Activated CD4-positive, CD25-positive, alpha-beta regulatory T cell treated with anti-CD3 and anti-CD28 coated beads, Interleukin-2, amount 50 U/mL, for 24 hours (primary cell): Measurements from ENCODE around the gene CEP164.
"Not testable (repeated sequence)": the region's sequence is repeated elsewhere in the genome, so short reads cannot be mapped to it uniquely, and the experiment has no call there.

Source experiments
- ATAC-seq, 2 donors: fragments of 150-1000 bp; cut with Tn5 transposase; one replicate each; pipeline ENCODE4 v1.10.0; 2021; ENCODE audit warnings: mild to moderate bottlenecking in 1 of 2, moderate library complexity in 1 of 2

CEP164 gene

DNA sequence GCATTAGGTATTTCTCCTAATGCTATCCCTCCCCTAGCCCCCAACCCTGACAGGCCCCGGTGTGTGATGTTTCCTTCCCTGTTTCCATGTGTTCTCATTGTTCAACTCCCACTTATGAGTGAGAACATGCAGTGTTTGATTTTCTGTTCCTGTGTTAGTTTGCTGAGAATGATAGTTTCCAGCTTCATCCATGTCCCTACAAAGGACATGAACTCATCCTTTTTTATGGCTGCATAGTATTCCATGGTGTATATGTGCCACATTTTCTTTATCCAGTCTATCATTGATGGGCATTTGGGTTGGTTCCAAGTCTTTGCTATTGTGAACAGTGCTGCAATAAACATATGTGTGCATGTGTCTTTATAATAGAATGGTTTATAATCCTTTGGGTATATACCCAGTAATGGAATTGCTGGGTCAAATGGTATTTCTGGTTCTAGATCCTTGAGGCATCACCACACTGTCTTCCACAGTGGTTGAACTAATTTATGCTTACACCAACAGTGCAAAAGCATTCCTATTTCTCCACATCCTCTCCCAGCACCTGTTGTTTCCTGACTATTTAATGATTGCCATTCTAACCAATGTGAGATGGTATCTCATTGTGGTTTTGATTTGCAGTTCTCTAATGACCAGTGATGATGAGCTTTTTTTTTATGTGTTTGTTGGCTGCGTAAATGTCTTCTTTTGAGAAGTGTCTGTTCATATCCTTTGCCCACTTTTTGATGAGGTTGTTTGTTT lies 71.6 kb downstream of the CEP164 start:
- ATAC-seq, result not testable (repeated sequence)

GRCh38 chr11:117405898-117406297 lies 78.2 kb downstream of the CEP164 start:
- not testable (repeated sequence) for ATAC-seq

DNA sequence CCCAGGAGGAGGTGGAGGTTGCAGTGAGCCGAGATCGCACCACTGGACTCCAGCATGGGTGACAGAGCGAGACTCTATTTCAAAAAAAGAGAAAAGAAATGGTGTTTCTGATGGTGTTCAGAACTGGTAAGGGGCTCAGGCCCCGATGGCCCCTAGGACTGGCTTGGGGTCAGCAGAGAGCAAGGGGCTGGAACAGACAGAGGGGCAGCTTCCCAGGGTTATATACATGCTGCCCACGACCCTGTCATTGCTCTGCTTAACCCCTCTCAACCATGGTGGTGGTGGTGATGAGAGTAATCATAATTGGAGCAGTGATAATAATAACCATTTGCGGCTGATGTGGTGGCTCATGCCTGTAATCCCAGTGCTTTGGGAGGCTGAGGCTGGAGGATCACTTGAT lies 79.4 kb downstream of the CEP164 start:
- no peak for ATAC-seq

DNA sequence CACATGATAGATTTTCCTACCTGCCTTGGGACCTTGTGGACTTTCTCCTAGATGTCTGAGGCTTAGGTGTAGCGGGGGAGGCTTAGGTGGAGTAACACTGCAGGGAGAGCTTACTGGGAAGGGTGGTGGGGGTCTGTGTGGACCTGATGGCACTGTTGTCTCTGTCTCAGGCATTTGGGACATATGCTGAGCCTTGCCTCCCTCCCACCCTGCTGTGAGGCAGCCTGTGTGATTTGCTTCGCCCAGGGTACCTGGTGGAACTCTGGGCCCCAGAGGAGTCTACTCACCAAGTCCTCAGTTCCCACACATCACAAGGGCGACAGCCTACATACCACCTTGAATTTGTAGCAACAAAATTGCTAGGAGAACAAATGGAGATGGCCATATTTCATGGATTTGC lies 80.7 kb downstream of the CEP164 start:
- no peak for ATAC-seq

DNA sequence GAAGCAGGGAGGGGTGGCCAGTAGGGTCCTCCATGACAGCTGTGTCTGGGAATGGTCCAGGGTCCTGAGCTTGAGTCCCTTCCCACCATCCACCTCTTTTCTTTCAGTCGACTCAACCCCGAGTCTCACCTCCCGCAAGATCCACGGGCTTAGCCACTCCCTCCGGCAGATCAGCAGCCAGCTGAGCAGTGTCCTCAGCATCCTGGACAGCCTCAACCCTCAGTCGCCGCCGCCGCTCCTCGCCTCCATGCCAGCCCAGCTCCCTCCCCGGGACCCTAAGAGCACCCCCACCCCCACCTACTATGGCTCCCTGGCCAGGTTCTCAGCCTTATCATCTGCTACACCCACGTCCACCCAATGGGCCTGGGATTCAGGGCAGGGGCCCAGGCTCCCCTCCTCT lies 81.9 kb downstream of the CEP164 start:
- ATAC-seq, result no peak

DNA sequence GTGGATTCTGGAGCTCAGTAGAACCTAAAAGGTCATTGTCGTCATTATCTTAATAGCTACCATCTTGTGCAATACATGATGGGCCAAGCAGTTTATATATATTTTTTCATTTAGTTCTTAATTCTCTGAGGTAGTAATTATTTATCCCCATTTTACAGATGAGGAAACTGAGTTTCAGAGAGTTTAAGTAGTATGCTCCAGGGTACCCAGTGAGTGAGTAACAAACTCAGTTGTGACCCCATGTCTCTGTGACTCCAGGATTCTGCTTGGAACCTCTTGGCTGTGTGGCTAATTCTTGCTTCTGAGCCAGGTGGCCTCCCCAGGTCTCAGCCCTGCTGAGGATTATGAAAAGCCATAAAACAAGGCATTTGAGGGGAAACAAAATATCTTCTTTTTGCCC lies 82.6 kb downstream of the CEP164 start:
- ATAC-seq, result no peak

DNA sequence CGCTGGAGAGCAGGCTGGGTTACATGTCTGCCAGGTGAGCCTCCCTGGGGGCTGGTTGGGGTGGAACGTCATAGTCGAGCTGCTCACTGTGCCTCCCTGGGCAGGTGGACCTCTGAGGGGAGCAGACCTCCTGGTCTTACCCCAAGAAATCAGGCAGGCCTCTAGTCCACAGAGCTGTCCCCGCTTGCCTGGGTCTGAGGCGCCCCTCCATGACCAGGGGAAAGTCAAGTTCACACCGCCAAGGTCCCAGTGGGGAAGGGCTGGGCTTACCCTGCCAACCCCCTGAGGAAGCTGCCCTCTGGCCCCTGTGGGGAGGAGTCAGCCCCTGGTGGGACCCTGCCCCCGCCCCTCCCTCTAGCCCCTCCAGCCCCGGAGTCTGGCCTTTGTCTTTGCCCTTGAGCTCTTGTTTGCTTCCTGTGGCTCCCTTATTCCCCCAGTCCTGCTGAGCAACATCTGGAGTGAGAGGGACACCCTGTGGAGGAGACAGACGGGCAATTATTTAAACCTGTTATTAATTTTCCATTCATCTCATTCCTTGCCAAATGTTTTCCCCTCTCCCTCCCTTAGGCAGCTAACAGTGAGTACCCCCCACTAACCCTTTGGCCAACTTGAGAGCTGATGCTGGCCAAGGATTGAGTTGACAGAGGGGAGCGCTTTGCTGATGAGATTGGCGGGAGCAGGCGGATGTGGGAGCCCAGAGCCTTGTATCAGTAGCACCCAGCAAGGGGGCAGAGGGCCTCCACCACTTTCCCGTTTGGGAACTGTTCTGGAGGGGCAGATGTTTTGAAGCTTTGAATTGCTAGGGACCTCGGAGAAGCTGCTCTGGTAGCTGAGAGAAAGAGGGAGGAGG lies 83.4 kb downstream of the CEP164 start:
- ATAC-seq, result no peak

GRCh38 chr11:117411736-117412135 lies 84.1 kb downstream of the CEP164 start:
- no peak for ATAC-seq

- ATAC-seq, result no peak
Measured at GRCh38 chr11:117412176-117412575, 84.5 kb downstream of the CEP164 start.

DNA sequence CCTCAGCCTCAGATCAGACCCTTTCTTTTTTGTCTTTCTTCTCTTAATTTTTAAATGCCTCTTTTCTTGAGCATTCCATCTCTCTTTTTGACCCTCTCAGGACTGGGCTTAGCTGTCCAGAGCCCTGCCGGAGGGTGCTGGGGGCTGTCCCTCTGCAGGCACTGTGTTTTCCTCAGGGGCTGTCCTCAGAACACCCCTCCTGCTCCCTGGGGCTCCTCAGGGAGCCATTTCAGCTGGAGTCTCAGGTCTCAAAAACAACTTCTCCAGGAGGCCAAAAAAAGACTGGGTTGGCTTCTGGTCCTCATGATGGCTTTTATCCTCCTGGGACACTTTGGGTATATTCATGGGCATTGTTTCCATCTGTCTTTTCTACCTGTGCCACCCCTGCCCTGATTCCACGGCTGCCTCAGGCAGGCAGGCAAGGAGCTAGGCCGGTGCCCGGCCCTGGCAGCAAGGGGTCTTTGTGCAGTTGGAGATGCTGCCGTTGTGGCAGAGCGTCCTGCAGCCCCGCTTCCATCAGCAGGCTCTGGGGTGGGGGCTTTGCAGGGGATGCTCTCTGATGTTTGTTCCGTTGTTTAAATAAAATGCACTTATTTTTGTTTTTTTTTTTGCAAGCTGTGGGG lies 85.1 kb downstream of the CEP164 start:
- ATAC-seq, result no peak

- ATAC-seq, result no peak
Measured at GRCh38 chr11:117413616-117414015, 86.0 kb downstream of the CEP164 start.

DNA sequence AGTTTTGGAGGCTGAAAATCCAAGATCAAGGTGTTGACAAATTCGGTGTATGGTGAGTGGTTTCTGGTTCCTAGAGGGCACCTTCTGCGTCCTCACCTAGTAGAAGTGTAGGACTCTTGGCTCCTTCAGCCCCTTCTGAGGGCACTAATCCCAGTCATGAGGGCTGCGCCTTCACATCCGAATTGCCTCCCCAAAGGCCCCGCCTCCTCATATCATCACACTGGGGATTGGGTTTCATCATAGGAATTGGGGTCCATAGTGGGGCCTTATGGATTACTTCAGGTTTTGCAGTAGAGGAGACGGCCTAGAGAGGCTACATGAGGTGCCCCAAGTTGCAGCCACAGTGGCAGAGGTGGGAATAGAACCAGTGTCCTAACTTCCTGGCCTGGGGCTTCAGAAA lies 87.1 kb downstream of the CEP164 start:
- no peak for ATAC-seq

DNA sequence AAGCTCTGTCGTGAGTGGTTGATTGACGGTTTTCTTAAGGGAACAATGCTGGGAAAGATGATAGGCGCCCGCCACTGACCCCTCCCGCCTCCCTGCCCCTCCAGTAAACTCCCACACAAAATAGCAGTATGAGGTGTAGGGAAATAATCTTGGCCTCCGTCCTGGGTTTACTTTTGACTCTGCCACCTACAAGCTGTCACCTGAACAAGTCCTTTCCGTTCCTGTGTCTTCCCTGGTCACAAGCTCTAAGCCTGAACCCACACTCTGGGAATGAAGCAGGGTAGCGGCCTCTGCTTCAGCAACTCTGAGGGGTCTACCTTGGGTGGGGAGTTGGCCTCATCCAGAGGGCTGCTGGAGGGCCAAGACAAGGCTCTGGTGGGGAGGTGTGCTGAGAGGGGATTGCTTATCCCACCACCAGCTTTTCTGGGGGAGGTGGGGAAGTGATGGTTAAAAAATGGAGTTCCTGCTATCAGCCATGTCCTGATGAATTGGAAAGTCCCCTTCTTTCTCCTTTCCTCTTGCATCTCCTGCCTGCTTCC lies 87.8 kb downstream of the CEP164 start:
- no peak for ATAC-seq

- ATAC-seq, result no peak
Measured at GRCh38 chr11:117417342-117417741, 89.7 kb downstream of the CEP164 start.

GRCh38 chr11:117417856-117418255 lies 90.2 kb downstream of the CEP164 start:
- no peak for ATAC-seq

GRCh38 chr11:117418737-117419481 lies 91.3 kb downstream of the CEP164 start:
- ATAC-seq, result no peak

DNA sequence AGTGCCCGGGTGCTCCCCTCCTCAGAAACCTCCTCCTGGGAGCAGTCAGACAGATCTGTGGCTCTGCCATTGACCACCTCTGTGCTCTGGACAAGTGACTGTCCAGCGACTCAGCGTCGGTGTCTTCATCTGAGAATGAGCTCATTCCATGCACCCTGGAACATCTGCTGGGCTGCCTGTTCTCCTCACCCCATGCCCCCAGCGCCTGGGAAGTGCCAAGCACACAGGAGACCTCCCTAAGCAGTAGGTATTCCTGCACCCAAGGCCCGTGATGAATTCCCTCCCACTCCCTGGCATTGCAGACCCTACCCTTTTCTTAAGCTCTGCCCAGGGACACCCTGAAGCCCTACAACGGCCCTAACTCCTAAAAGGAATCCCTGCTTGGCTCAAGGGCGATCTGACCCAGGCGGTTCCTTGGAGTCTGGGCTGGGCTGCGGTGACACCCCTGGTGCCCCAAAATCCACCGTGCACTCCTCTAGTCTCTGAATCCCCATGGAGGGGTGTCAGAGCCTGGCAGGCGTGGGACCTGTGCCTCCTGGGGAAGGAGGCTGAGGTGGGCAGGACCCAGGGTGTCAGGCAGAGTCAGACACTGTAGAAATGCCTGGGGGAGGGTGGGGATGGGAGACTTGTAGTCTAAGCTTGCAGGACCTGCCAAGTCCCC lies 92.0 kb downstream of the CEP164 start:
- no peak for ATAC-seq

DNA sequence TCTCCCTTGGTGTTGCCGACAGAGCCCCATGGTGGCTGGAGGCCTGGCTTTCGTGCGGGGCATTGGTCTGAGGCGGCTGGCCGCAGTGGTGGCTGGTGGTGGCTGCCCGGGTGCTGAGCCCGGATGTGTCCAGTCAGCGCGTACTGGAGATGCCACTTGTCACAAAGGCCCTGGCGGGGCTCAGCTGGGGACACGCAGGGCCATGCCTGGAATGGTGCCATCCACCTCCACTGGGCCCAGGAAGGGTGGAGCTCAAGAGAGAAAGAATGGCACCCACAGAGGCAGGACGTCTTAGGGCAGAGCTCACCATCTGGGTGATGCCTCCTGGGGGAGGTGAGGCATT lies 92.5 kb downstream of the CEP164 start:
- no peak for ATAC-seq

DNA sequence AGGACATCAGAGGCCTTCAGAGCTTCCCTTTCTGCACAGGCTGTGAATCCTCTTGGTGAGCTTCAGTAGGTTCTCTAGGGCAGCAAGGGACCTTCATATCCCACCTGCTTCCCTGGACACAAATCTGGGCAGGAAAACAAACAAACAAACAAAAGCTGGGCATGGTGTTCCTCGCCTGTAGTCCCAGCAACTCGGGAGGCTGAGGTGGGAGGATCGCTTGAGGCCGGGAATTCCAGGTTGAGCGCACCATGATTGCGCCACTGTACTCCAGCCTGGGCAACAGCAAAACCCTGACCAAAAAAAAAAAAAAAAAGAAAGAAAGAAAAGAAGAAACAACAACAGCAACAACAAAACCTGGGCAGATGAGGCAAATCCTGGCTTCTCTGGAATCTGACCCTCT lies 92.9 kb downstream of the CEP164 start:
- no peak for ATAC-seq

DNA sequence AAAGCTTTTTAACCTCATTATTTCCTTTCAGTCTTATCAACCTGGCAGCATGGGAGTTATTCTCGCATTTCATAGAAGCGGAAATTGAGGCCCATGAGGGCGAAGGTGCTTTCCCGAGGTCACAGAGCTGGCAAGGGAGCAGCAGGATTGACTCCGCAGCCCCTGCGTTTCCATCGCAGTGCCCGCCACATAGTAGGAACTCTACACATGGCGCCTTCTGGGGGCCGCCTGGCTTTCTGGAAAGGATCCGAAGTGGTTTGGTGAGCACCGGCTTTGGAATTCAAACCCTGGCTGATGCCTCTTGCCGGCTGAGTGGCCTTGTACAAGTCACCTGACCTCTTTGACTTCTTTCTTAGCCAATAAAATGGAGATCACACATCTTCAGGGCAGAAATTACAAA lies 93.4 kb downstream of the CEP164 start:
- no peak for ATAC-seq

GRCh38 chr11:117421476-117421875 lies 93.8 kb downstream of the CEP164 start:
- ATAC-seq, result no peak

DNA sequence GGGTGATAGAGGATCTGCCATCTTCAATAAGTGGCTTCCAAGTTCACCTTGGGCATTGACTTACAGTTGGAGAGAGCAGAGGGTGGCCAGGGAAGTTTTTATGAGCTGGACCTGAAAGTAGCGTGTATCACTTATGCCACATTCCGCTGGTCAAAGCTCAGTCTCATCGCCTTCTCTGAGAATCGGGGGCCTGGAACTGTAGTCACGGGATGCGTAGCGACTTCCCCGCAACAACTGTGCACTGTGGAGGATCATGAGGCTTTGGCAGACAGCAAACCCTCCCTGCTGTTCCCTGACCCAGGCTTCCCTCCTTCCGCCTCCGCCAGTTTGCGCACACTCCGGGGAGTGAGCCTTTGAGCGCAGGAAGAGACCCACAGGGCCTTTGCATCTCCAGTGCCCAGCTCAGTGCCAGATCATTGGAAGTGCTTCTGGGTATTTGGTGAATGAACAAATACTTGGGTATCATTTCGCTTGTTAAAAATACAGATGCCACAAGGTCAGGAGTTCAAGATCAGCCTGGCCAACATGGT lies 95.5 kb downstream of the CEP164 start:
- no peak for ATAC-seq
